C4-2B (cell line): ENCODE data around the gene PHF2.

Source experiments
- H3K27ac ChIP-seq: fragments of 450-650 bp; 2 replicates; pipeline ENCODE4 v1.5.1; 2017
- CTCF ChIP-seq: fragments of 450-650 bp; conservative IDR thresholded peaks from 2 replicates; pipeline ENCODE4 v1.5.1; 2017; ENCODE audit warnings: mild to moderate bottlenecking
- ZFX ChIP-seq: fragments of 450-650 bp; IDR thresholded peaks from 2 replicates; pipeline ENCODE4 v1.6.1; 2017

Gene PHF2

GRCh38 chr9:93649610-93650261 is 73.4 kb downstream of the PHF2 start:
- TF ChIP-seq CTCF = no peak
- no peak for TF ChIP-seq ZFX
- H3K27ac ChIP-seq = no peak overlapping the region

- TF ChIP-seq CTCF (no peak), ZFX (no peak)
- no peak overlapping the region for H3K27ac ChIP-seq
These were observed 74.1 kb downstream of the PHF2 start for GRCh38 chr9:93650448-93650847.

GRCh38 chr9:93651521-93651950 is 75.2 kb downstream of the PHF2 start:
- TF ChIP-seq CTCF (no peak), ZFX (no peak)
- H3K27ac ChIP-seq = no peak overlapping the region

- H3K27ac ChIP-seq = no peak overlapping the region
- TF ChIP-seq ZFX (no peak), CTCF (no peak)
These were observed 76.5 kb downstream of the PHF2 start for GRCh38 chr9:93652604-93653592.

GRCh38 chr9:93653760-93654159 is 77.4 kb downstream of the PHF2 start:
- no peak for TF ChIP-seq CTCF
- no peak for TF ChIP-seq ZFX
- H3K27ac ChIP-seq = no peak overlapping the region

- TF ChIP-seq ZFX (no peak), CTCF (no peak)
These were observed 78.1 kb downstream of the PHF2 start for GRCh38 chr9:93654351-93654961.

More at GRCh38 chr9:93654351-93654961, 78.1 kb downstream of the PHF2 start:
- H3K27ac ChIP-seq = no peak overlapping the region
